HCT116 (cell line): ENCODE data around the gene CISH.

Experiments
- CEBPB ChIP-seq: IDR thresholded peaks from 2 replicates; pipeline ENCODE4 v1.6.1; 2012; ENCODE audit warnings: low read depth
- CTCF ChIP-seq, 3 experiments: fragments of 200-600 bp in 1 of 3; sonication (generic) in 1 of 3; IDR thresholded peaks in 2 of 3; conservative IDR thresholded peaks in 1 of 3; 2 replicates each; pipeline ENCODE4 v1.5.1; 2012 to 2017; ENCODE audit warnings: low read depth in 2 of 3, low read length in 2 of 3, antibody characterized with exemption in 1 of 3, borderline replicate concordance in 1 of 3, control low read depth in 1 of 3, mild to moderate bottlenecking in 1 of 3, mixed read lengths in 1 of 3, mixed run types in 1 of 3, moderate library complexity in 1 of 3; ENCODE audit not compliant: insufficient read depth in 1 of 3
- EGR1 ChIP-seq: IDR thresholded peaks from 2 replicates; pipeline ENCODE4 v1.6.1; 2012; ENCODE audit warnings: low read depth
- EZH2 ChIP-seq: fragments of 200-600 bp; sonication (generic); IDR thresholded peaks from 2 replicates; pipeline ENCODE4 v1.6.1; 2017; ENCODE audit warnings: antibody characterized with exemption, mixed run types
- POLR2A ChIP-seq: IDR thresholded peaks from 2 replicates; pipeline ENCODE4 v1.7.0; 2011; ENCODE audit warnings: borderline replicate concordance; ENCODE audit not compliant: insufficient read depth, insufficient read length; ENCODE audit errors: extremely low read depth
- REST ChIP-seq: IDR thresholded peaks from 2 replicates; pipeline ENCODE4 v1.6.1; 2012; ENCODE audit warnings: low read depth
- YY1 ChIP-seq: IDR thresholded peaks from 2 replicates; pipeline ENCODE4 v1.6.1; 2011; ENCODE audit warnings: low read length, low read depth, moderate library complexity, mild to moderate bottlenecking; ENCODE audit not compliant: insufficient replicate concordance; ENCODE audit errors: extremely low read depth

DNA sequence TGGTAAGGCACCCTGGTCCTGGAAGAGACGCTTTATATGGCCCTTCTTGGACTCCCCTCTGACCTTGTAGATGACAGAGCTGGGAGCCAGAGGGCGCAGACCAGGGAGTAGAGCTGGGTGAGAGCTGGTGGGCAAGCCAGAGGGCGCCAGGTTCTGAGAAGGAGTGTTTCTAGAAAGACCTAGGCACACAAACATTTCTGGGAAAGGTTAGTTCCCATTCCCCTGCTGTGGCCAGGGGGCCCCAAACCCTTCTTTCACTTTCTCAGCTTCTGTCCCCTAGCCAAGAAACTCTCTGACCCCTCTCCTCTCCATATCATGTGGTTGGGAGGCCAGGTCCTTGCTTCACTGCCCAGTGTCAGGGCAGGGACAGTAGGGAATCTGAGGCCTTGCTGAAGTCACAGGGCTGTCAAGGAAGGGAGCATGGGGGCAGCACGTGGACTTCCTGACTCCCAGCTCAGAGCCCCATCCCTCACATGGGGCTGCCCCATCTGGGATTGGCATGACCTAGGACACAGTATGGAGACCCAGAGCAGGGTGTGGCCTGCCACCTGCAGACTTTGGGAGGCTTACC, 38.7 kb downstream of the CISH start:
- TF ChIP-seq CTCF (IDR thresholded peaks at IDR 0.05 in 2 of 3, conservative IDR thresholded peaks at IDR 0.05 in 1 of 3; ENCODE audit: borderline replicate concordance in 1 of 3, insufficient read depth in 1 of 3, low read depth in 2 of 3, low read length in 2 of 3), result no peak
- no peak for TF ChIP-seq EGR1
- TF ChIP-seq CEBPB, result no peak
- no peak for TF ChIP-seq REST
- no peak for TF ChIP-seq EZH2
- no peak for TF ChIP-seq YY1
- no peak for TF ChIP-seq POLR2A
